ENCODE results near the gene NDC80. TPM values are rescaled to one million over a fixed set of nuclear protein-coding genes. Genes with fewer than 3 reads are reported as not detected.

Gene NDC80
- total and polyA plus RNA-seq, 12 donors, result 0.17 to 2.7 (median 0.34) TPM; not detected in 2

DNA sequence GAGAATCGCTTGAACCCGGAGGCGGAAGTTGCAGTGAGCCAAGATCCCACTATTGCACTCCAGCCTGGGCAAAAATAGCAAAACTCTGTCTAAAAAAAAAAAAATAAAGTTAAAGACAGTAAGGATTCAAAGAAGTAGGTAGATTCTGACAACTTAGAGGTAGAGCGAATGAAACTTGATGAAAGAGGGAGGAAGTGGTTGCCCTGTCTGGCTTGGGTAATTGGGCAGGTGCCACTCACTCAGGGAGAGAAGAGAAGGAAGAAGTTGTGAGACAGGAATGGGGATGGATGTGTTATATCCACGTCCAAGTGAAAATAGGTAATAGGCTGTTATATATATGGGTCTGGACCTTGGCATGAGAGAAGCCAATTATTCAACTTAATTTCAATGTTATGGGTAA, 26.3 kb downstream of the NDC80 start:
- intact Hi-C loops (cut with DNase I), result no loop called here
- H3K27me3 ChIP-seq, result no peaks in the 10 kb centered on the region

DNA sequence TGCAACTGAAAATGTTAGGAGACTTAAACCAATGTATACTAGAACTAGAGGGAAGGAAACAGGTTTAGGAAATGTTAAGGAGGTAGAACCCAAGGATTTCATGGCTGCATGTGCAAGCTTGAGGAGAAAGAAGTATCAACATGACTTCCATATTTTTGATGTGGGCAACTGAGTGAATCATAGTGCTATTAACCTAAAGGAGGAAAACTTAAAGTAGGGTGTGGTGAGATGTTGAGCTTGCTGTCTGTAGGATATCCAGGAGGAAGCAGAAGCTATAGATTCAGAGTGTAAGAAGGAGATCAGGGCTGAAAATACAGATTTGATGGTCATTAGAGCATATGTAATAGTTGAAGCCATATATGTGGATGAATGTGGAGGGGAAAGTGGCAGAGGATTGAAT, 31.5 kb downstream of the NDC80 start:
- H3K4me3 ChIP-seq, result no peak overlapping the region
- intact Hi-C loops (cut with DNase I), result loop anchor here in 1 of 10 donors (5.0 kb wide), 1 partner anchor 54 kb away; the partner anchor contains the start of gene SMCHD1

More for the DNA sequence above, 26.3 kb downstream of the NDC80 start:
- Histone ChIP-seq H3K9me3 (no peaks in the 10 kb centered on the region), H3K36me3 (peaks cover 0 to 12% (median 0%) of the 10 kb centered on the region in 9 donors), H3K27ac (no peak overlapping the region), H3K4me3 (no peak overlapping the region), H3K4me1 (no peaks in the 10 kb centered on the region)
- 95 to 96% methylated on average over 5 of the region's 5 CpGs for WGBS, 2 donors
- TF ChIP-seq, protein P1, sequence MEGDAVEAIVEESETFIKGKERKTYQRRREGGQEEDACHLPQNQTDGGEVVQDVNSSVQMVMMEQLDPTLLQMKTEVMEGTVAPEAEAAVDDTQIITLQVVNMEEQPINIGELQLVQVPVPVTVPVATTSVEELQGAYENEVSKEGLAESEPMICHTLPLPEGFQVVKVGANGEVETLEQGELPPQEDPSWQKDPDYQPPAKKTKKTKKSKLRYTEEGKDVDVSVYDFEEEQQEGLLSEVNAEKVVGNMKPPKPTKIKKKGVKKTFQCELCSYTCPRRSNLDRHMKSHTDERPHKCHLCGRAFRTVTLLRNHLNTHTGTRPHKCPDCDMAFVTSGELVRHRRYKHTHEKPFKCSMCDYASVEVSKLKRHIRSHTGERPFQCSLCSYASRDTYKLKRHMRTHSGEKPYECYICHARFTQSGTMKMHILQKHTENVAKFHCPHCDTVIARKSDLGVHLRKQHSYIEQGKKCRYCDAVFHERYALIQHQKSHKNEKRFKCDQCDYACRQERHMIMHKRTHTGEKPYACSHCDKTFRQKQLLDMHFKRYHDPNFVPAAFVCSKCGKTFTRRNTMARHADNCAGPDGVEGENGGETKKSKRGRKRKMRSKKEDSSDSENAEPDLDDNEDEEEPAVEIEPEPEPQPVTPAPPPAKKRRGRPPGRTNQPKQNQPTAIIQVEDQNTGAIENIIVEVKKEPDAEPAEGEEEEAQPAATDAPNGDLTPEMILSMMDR (IDR thresholded peaks at IDR 0.05), result no peak
- DNase-seq (no peak), ATAC-seq (no peak)

DNA sequence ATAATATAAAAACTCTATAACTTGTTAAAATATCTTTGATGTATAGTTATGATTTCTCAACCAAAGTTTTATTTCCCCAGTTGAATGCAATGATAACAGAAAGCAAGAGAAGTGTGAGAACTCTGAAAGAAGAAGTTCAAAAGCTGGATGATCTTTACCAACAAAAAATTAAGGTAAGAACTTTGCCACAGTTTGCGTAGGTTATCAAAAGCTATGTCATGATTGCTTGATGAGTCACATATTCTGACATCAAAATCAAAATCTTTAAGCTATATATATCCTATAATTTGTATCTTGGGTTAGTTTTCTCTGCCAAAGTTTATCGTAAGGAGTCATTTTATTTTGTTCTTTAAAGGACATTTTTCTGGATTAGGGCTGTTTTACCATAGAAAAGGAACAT, 35.0 kb downstream of the NDC80 start:
- Histone ChIP-seq H3K27ac (peak overlapping the region in 4 of 10 donors; percentile 16 to 86 (median 57)), H3K9me3 (no peaks in the 10 kb centered on the region), H3K4me3 (peak overlapping the region in 4 of 10 donors; percentile 16 to 28 (median 20)), H3K36me3 (peaks cover 0 to 5% (median 0%) of the 10 kb centered on the region in 9 donors), H3K4me1 (peaks cover 0 to 25% (median 0%) of the 10 kb centered on the region in 9 donors), H3K27me3 (no peaks in the 10 kb centered on the region)
- no peak for DNase-seq
- WGBS, 2 donors, result 80 to 85% methylated on average over 2 of the region's 2 CpGs
- ATAC-seq, result no peak
- intact Hi-C loops (cut with DNase I), result no loop called here
- TF ChIP-seq, protein P1 (IDR thresholded peaks at IDR 0.05), result no peak

More for the DNA sequence above, 31.5 kb downstream of the NDC80 start:
- DNase-seq (no peak), ATAC-seq (no peak)
- H3K9me3 ChIP-seq, result no peaks in the 10 kb centered on the region
- peaks cover 0 to 21% (median 0%) of the 10 kb centered on the region in 9 donors for H3K4me1 ChIP-seq
- H3K27ac ChIP-seq, result no peak overlapping the region
- TF ChIP-seq, protein P1 (IDR thresholded peaks at IDR 0.05), result no peak
- H3K27me3 ChIP-seq, result no peaks in the 10 kb centered on the region
- H3K36me3 ChIP-seq, result no peaks in the 10 kb centered on the region

DNA sequence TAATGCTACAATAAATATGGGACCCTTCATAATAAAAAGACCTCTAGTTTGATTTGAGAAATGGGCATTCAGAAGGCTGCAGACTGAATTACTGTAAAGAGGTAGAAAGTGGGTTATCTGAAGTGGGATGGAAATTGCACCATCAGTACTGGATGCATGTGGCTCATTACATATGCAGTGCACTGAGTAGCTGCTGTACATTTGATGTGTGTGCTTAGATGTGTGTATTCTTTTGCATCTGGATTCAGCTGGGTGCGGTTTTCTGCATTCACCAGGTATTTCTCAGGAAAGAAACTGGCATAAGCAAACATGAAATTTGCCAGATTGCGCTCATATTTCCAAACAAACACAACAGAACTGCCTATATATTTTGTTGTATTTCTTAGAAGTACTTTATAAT, 38.2 kb downstream of the NDC80 start:
- Histone ChIP-seq H3K27ac (no peak overlapping the region), H3K36me3 (peaks cover 0 to 19% (median 0%) of the 10 kb centered on the region in 9 donors), H3K27me3 (no peaks in the 10 kb centered on the region), H3K9me3 (no peaks in the 10 kb centered on the region), H3K4me3 (no peak overlapping the region), H3K4me1 (peaks cover 0 to 25% (median 0%) of the 10 kb centered on the region in 9 donors)
- ATAC-seq (no peak), DNase-seq (no peak)
- intact Hi-C loops (cut with DNase I), result no loop called here
- 95 to 97% methylated on average over 2 of the region's 2 CpGs for WGBS, 2 donors
- TF ChIP-seq, protein P1 (IDR thresholded peaks at IDR 0.05), result no peak

Data from heart right ventricle (tissue), 16 donors.